GM21825 (cell line): ENCODE measurements around the gene HSPBP1.

Experiments used
- ATAC-seq: cut with Tn5 transposase; IDR thresholded peaks from one replicate; pipeline ENCODE4 v1.9.1; 2021; ENCODE audit warnings: mild to moderate bottlenecking, moderate library complexity; ENCODE audit not compliant: unreplicated experiment

Gene HSPBP1

DNA sequence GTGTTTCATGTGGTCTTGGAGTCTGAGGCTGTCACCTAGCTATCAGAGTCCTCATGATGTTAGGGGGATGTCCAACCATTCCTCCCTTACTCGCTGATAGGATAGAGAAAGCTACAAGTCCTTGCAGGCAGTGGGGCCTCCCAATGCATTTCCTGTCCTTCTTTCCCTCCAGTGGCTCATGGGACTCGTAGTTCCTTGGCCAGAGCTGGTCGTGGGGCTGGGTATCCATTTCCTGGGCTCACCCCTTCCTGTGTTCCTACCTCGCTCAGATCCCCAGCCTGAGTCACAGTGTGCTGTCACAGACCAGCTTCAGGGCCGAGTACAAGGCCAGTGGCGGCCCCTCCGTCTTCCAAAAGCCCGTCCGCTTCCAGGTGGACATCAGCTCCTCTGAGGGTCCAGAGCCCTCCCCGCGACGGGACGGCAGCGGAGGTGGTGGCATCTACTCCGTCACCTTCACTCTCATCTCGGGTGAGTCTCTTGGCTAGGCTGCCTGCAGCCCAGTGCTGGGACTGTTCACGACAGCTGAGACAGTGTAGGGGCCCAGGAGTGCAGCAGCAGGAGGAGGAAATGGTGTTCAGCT, 26.2 kb upstream of the HSPBP1 start:
- no peak for ATAC-seq

DNA sequence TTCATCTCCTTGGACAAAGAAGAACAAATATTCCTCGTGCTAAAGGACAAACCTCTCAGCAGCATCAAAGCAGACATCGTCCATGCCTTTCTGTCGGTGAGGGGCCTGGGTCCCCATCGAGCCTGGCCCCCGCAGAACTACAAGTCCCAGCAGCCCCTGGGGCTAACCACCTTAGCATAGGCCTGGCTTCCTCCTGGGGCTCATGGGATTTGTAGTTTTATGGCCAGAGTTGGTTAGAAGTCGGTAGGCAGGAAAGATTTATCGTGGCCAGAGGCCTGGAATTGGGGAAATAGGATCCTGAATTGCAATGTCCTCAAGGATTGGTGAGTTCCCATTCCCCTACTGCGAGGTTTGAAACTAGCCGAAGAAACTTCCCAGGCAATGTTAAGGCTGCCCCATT, 25.6 kb upstream of the HSPBP1 start:
- ATAC-seq, result no peak

DNA sequence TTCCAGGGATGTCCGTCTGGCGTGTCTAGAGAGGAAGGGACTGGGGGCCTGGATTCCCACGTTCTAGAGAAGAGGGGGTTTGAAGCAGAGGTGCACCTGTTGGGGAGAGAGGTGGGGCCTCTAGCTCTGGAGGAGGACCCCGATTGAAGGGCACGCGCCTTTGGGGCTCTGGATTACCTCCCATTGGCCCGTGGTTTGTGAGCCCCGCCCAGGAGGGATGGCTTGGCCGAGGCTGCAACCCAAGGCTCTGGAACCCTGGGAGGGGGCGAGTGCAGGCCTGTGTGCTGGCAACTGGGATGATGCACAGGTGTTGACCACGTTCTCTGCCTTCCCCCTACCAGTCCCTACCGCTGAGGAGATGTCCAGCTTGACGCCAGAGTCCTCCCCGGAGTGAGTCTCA, 25.1 kb upstream of the HSPBP1 start:
- ATAC-seq, result no peak

DNA sequence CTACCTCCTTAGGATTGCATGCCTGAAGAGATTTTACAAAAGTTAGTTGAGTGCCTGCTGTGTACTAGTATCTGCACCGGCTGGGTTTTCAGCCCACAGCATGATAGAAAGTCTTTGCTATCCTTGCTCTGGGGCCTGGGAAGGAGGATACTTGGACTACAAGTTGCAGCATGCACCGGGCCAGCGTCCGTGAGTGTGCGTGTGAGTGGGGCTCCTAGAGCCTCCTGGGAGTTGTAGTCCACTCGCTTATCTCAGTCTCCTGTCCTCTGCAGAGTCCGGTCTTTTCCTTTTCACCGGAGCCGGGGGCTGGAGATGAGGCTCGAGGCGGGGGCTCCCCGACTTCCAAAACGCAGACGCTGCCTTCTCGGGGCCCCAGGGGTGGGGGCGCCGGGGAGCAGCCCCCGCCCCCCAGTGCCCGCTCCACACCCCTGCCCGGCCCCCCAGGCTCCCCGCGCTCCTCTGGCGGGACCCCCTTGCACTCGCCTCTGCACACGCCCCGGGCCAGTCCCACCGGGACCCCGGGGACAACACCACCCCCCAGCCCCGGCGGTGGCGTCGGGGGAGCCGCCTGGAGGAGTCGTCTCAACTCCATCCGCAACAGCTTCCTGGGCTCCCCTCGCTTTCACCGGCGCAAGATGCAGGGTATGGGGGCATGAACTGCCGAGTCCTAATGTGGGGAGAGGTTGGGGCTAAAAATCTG, 24.5 kb upstream of the HSPBP1 start:
- no peak for ATAC-seq

DNA sequence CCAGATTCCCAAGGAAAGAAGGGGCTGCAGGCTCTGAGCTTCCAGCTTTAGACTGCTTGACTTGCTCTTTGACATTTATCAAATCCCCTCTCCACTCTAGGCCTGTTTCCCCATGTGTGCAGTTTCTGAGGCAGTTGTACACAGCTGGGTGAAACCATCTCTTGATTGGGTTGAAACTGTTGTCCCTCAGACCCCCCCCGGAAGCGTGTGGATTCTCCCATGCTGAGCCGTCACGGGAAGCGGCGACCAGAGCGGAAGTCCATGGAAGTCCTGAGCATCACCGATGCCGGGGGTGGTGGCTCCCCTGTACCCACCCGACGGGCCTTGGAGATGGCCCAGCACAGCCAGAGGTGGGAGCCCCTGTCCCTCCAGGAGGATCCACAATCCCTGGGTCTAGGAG, 23.6 kb upstream of the HSPBP1 start:
- ATAC-seq, result no peak

DNA sequence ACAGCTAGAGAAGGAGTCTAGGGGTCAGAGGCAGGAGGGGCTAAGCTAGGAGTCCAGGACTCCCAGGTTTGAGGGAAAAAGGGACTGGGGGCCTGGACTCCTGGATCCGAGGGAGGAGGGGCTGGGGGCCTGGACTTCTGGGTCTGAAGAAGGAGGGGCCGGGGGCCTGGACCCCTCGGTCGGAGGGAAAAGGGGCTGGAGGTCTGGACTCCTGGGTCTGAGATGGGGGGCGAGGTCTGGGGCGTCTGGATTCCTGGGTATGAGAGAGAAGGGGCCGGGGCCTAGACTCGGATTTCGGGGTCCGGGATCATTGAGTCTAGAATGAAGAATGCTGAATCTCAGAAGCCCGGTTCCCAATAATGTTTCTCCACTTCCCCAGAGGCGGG, 22.4 kb upstream of the HSPBP1 start:
- ATAC-seq, result no peak

DNA sequence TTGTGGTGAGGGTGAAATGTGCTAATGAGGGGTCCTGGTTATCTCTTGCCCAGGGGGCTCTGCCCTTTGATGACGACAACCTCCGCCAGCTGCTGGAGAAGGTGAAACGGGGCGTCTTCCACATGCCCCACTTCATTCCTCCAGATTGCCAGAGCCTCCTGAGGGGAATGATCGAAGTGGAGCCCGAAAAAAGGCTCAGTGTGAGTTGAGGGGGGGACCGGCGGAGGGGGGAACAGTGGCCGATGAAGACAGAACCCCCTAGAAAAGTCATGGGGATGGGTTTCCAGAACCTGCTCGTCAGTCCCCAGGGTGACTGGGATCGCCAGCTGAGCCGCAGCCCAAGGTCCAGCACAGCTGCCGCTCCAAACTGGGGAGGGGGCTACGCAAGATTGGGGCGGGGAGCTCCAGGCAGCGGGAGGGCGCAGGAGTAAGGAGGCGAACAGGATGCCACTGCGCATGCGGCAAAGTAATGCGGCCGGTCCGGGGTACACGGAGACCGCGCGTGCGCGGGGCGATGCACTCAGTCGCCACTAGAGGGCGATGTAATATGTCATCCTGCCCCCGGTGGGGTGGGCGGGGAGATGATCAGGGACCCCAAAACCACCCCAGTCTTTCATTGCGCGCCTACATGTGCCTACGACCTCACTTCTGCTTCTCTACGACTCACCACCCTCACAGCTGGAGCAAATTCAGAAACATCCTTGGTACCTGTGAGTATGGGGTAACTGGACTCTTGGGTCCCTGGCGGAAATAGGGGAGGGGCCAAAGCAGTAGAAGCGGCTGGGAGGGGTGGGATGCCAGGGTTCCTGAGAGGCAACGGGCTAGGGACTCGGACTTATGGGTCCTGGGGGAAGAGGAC, 21.8 kb upstream of the HSPBP1 start:
- peak; percentile 58 for ATAC-seq

DNA sequence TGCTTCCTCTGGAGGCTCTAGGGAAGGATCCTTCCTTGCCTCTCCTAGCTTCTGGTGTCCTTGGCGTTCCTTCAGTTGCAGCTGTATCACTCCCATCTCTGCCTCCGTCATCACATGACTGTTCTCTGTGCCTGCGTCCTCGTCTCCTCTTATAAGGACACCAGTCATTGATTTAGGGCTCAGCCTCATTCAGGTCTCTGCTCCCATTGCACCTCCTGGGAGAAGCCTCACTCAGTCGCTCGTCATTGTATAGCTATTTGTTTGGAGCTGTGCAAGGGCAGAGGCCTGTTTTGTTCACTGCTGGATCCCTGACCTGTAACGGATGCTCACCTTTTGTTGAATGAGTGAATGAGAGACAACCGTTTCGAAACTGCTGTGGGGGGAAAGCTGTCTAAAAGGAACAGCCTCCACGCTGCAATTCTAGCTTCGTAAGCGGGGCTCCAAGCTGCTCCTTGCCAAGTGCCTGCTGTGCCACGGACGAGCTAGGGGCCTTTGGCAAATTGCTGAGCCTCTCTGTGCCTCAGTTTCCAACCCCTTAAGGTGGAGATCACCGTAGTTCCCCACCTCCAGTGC, 21.1 kb upstream of the HSPBP1 start:
- ATAC-seq, result no peak

DNA sequence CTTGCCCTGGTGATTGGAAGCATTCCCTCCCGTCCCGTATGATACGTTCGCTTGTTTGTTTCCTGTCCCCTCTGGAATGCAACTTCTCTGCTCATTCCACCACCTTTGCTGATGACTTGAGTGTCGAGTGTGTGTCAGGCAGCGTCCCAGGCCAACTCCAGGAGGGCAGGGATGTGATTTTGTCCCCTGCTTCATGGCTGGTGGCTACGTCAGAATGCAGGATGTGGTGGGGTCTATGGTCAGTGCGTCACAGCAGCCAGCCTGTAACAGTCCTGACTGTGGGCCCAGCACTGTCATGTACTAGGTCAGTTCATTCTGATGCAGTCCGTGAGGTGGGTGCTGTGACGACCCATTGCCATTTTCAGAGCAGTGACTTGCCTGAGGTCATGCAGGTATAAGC, 20.1 kb upstream of the HSPBP1 start:
- no peak for ATAC-seq

DNA sequence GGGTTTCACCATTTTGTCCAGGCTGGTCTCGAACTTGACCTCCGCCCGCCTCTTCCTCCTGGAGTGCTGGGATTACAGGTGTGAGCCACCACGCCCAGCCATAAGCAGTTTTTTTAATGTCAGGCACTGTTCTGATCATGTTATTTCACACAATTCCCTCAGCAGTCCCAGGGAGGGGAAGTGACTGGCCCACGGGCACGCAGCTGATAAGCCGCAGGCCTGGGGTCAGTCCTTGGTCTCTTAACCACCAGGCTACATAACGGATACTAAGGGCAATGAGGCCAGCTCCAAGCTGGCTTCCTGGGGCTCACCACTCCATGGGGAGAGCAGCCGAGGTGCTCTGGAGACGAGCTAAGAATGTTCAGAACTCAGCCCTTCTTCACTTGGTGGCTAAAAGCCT, 17.4 kb upstream of the HSPBP1 start:
- ATAC-seq, result no peak

DNA sequence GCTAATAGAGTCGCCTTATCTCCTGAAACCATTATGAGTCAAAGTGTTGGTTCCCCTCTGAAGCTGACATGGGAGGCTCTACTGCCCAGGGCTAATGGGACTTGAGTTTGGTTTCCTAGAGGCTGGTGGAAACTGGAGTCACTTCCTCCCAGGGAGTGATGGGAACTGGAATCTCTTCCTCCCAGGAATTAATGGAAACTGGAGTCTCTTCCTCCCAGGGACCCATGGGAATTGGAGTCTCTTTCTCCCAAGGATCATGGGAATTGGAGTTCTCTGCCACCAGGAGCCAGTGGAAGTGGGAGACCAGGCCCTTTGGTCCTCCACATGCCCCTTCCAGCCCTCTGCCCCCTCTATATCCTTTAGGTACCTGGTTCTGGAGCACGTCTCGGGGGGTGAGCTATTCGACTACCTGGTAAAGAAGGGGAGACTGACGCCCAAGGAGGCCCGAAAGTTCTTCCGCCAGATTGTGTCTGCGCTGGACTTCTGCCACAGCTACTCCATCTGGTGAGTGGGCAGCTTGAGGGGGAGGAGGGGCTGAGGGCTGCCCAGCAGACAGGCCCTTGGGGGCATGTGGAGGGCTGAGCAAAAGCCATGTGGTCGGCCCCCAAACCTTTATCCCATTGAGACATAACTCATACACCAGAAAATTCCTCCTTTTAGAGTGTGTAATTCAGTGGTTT, 9.3 kb upstream of the HSPBP1 start:
- ATAC-seq, result no peak

DNA sequence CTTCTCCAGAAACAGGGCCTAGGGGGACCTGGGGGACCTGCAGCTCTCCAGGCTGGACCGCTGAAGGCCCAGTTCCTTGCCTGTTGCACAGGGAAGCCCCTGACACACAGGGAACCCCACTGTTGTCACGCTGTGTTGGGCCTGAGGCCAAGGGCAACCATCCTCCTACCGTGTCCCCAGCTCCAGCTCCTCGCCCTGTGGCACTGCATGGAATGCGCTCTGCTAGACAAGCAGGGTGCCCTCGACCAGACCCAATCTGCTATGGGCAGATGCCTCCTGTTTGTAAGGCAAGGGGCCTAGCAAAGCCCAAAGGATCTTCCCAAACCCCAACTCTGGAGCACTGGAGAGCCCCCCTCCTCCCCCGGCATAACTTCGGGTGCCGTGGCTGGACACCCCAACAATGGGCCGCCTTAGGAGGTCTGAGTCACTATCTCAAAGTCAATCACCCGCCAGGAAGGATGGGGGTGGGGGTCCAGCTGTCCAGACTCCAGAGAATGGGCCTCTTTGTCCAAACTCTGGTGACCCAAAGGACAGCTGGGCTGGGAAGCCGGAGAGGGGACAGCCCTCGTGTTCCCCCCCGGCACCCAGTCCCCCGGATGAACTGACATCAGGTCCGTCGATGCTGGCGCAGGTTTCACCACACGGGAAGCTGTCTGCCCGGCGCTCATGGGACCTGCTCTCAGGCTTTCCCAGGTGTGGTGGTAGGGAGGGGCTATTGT, 7.6 kb upstream of the HSPBP1 start:
- no peak for ATAC-seq

DNA sequence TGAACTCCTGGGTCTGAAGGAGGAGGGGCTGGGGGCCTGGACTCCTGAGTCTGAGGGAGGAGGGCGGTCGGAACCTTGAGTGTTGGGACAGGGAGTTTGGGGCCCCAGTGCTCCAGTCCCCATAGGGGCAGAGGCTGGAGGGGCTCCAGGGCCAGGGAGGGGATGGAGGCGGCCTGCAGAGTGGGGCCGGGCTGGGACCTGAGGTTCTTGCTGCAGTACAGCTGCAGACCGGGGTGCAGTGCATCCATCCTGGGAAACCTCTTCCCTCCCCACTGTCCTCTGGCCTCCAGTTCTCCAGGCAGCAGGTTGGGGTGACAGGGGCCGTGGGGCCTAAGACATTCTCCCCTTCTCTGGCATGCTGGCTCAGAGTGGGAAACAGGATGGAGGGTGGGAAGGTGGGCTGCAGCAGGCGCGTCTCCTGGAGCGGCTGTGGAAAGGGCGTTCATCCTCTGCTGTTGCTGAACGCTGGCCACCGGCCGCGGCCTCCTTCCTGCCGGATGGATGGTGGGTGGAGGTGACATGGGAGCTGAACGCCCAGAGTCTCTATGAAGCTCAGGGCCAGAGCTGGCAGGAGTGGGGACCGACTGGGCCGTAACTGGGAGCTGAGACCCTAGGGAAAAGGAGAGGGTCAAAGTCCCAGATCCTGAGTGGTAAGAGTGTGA, 5.5 kb upstream of the HSPBP1 start:
- no peak for ATAC-seq

DNA sequence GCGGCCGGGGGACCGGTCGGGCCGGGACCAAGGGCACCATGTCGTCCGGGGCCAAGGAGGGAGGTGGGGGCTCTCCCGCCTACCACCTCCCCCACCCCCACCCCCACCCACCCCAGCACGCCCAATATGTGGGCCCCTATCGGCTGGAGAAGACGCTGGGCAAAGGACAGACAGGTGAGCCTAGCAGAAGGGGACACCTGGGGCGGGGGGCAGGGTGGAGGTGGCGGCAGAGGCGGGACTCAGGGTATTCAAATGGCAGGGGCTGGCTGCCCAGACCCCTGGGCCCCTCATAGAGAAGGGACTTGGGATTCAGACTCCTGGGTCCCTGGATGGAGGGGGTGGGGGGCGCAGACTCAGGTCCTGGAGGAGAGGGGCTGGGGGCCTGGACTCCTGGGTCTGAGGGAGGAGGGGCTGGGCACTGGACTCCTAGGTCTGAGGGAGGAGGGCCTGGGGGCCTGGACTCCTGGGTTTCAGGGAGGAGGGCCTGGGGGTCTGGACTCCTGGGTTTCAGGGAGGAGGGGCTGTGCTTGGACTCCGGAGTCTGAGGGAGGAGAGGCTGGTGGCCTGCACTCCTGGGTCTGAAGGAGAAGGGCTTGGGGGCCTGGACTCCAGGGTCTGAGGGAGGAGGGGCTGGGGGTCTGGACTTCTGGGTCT, 4.6 kb upstream of the HSPBP1 start:
- ATAC-seq, result no peak

DNA sequence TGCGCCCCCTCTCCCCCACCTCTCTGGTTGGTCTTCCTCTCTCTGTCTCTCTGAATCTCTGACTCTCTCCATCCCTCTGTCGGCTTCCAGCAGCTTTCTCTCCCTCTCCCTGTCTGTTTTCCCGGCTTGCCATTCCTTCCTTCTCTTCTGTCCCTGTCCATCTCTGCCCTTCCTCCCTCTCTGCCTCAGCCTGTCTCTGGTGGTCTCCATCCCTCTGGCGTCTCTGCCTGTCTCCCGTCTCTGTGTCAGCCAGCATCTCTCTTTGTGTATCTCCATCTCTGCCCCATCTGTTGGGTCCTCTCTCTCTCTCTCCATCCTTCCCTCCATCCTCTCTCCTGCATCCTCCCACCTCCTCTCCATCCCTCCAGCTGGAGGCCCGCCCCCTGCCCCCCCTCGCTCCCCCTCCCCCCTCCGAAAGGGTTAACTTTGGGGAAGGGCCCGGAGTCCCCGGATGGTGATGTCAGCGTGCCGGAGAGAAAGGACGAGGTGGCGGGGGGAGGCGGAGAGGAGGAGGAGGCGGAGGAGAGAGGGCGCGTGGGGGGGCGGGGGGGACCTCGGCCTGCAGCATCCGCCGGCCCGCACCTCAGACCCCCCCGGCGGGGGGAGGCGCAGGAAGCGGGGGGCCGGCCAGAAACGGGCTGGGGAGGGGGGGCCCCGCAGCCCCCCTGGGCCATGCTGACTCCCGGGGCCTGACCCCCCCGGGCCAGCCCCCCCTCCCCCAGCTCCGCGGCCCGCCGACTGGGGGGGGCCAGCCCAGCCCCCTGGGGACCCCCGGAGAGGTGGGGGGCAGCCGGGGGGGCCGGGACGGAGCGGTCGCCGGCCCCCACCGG, 3.9 kb upstream of the HSPBP1 start, which contains the start of gene BRSK1:
BRSK1 (plus strand) TSS at position 450 of the 830 bp plus-strand sequence. CDS start 446 bp downstream, outside the sequence.
- ATAC-seq, result no peak

DNA sequence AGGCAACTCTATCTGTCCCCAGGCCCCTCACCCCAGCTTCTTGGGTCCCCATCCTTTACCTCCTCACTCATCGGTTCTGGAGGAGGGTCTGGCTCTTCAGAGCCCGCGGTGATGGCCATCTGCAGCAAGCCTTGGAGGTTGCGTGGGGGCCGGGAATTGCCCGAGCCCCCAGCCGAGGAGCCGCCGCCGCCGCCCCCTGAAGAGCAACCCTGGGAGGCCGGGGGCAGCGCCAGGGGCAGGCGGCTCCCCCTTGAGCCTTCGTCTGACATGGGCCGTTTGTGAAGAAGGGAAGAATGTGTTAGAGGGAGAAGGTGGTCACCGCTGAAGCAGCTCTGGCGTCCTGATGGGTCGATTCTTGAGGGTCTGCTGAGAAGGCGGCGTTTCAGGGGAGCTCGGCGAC, 570 bp downstream of the HSPBP1 start:
- no peak for ATAC-seq

DNA sequence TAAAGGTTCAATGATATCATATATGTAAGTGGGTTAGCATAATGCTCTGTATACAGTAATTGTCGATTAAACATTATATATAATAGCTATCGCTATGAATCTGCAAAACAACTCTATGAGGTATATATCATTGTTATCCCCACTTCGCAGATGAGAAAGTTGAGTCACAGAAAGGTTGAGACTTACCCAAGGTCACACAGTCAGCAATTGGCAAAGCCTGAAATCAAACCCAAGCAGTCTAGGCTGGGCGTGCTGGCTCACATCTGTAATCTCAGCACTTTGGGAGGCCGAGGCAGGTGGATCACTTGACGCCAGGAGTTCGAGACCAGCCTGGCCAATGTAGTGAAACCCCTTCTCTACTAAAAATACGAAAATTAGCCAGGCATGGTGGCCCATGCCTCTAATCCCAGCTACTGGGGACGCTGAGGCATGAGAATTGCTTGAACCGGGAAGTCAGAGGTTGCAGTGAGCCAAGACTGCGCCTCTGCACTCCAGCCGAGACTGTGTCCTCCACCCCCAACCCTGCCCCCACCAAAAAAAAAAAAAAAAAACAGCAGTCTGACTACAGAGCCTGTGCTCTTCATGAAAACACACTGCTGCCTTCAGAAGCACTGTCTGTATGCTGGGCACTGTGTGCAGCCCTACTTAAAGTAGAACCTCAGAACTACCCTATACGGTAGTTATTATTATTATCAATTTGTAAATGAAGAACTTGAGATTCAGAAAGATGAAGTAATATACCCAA, 1.3 kb downstream of the HSPBP1 start:
- no peak for ATAC-seq

DNA sequence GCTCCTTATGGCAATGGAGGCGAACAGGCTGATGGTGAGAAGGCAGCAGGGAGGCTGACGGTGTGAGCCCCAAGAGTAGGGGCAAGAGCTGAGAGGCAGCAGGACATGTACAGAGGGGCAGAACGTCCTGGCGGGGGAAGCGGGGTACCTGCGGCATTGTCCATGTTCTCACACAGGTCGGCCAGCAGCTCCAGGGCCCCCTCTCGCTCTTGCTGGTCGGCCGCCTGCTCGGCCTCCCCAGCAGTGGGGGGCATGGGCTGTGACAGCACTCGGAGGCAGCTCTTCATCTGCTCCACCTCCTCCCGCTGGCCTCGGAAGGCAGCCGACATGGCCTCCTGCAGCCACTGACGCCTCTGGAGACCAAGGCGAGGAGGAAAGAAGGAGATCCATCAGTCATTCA, 2.4 kb downstream of the HSPBP1 start:
- no peak for ATAC-seq
